Activated CD4-positive, alpha-beta T cell treated with anti-CD3 and anti-CD28 coated beads for 4 hours (primary cell): ENCODE data around the gene ZMYM2.
A peak's percentile ranks its signal among the peaks of the same experiment; 100 is the strongest.

ENCODE experiments used
- DNase-seq, 2 donors: peaks; one replicate each; pipeline ENCODE4 v3.0.0-alpha.2; 2020

The ZMYM2 gene

GRCh38 chr13:20109037-20109436, 150.5 kb downstream of the ZMYM2 start:
- DNase-seq: no peak

- no peak for DNase-seq
These were observed 155.6 kb downstream of the ZMYM2 start for GRCh38 chr13:20114066-20114610.

- no peak for DNase-seq
These were observed 157.7 kb downstream of the ZMYM2 start for GRCh38 chr13:20116213-20116612.

- peak; percentile 51 to 55 for DNase-seq
These were observed 160.0 kb downstream of the ZMYM2 start for GRCh38 chr13:20118268-20119140.

GRCh38 chr13:20119960-20120359, 161.4 kb downstream of the ZMYM2 start:
- DNase-seq: no peak

GRCh38 chr13:20121159-20121525, 162.6 kb downstream of the ZMYM2 start:
- DNase-seq: no peak

GRCh38 chr13:20124303-20124702, 165.8 kb downstream of the ZMYM2 start:
- DNase-seq: no peak

- no peak for DNase-seq
These were observed 166.7 kb downstream of the ZMYM2 start for GRCh38 chr13:20125129-20125782.

GRCh38 chr13:20125783-20126165, 167.2 kb downstream of the ZMYM2 start:
- DNase-seq: no peak

GRCh38 chr13:20126541-20127261, 168.2 kb downstream of the ZMYM2 start:
- no peak for DNase-seq

- no peak for DNase-seq
These were observed 168.7 kb downstream of the ZMYM2 start for GRCh38 chr13:20127262-20127561.

- DNase-seq: peak; percentile 9 to 12
These were observed 169.3 kb downstream of the ZMYM2 start for GRCh38 chr13:20127562-20128458.

GRCh38 chr13:20128459-20128931, 170.0 kb downstream of the ZMYM2 start:
- no peak for DNase-seq

- no peak for DNase-seq
These were observed 170.5 kb downstream of the ZMYM2 start for GRCh38 chr13:20129076-20129475.

GRCh38 chr13:20130012-20130411, 171.5 kb downstream of the ZMYM2 start:
- no peak for DNase-seq

- DNase-seq: no peak
These were observed 172.1 kb downstream of the ZMYM2 start for GRCh38 chr13:20130652-20131051.

GRCh38 chr13:20131057-20131832, 172.7 kb downstream of the ZMYM2 start:
- no peak for DNase-seq

GRCh38 chr13:20132052-20132634, 173.6 kb downstream of the ZMYM2 start:
- no peak for DNase-seq

GRCh38 chr13:20134732-20135131, 176.2 kb downstream of the ZMYM2 start:
- DNase-seq: no peak

GRCh38 chr13:20136781-20137703, 178.5 kb downstream of the ZMYM2 start:
- DNase-seq: peak; percentile 10 to 17
